Type B pancreatic cell (in vitro differentiated cells): ENCODE results near the gene SPEM3. TPM values are rescaled to one million over a fixed set of nuclear protein-coding genes. Genes with fewer than 3 reads are reported as not detected.

ENCODE experiments used
- DNase-seq: peaks from one replicate; pipeline ENCODE4 v3.0.0; 2021; ENCODE audit warnings: mixed read lengths; ENCODE audit not compliant: unreplicated experiment; ENCODE audit errors: extremely low spot score
- H3K27ac Mint-ChIP-seq: 2 replicates; pipeline ENCODE4 v1.8.0; 2021; ENCODE audit warnings: mild to moderate bottlenecking, mixed read lengths
- H3K27me3 Mint-ChIP-seq: 2 replicates; pipeline ENCODE4 v1.8.0; 2021; ENCODE audit warnings: mixed read lengths
- H3K36me3 Mint-ChIP-seq: 2 replicates; pipeline ENCODE4 v1.8.0; 2021; ENCODE audit warnings: mixed read lengths
- H3K4me1 Mint-ChIP-seq: one replicate; pipeline ENCODE4 v1.8.0; 2021; ENCODE audit warnings: mixed read lengths; ENCODE audit not compliant: unreplicated experiment
- H3K4me3 Mint-ChIP-seq: 2 replicates; pipeline ENCODE4 v1.8.0; 2021; ENCODE audit warnings: mild to moderate bottlenecking, mixed read lengths
- H3K9me3 Mint-ChIP-seq: 2 replicates; pipeline ENCODE4 v1.8.0; 2021; ENCODE audit warnings: mixed read lengths
- total RNA-seq: library from RNA; stranded (reverse); gene quantifications from 2 replicates; pipeline ENCODE4 v1.2.1, GENCODE V29; 2021; ENCODE audit warnings: low replicate concordance
- TF ChIP-seq, protein P1 (sequence below): fragments of 200-600 bp; sonication (generic); conservative IDR thresholded peaks from 2 replicates; pipeline ENCODE4 v1.5.0; 2021; ENCODE audit warnings: antibody characterized with exemption, mild to moderate bottlenecking

SPEM3 gene
- total RNA-seq, 1 donor from 2014 or later: not detected

DNA sequence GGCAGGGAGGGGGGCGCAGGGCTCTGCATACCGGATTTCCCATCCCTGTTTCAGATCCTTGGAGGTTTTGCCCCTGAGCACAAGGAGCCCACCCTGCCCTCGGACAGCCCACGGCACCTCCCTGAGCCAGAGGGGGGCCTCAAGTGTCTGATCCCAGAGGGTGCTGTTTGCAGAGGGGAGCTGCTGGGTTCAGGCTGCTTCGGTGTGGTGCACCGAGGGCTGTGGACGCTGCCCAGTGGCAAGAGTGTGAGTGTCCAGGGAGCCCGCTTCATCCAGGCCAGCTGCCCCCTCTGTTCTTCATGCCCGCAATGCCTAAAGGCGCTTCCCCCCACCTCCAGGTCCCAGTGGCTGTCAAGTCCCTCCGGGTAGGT, 45.3 kb upstream of the SPEM3 start:
- peaks cover 45% of the 10 kb centered on the region for H3K27me3 Mint-ChIP-seq
- TF ChIP-seq, protein P1, sequence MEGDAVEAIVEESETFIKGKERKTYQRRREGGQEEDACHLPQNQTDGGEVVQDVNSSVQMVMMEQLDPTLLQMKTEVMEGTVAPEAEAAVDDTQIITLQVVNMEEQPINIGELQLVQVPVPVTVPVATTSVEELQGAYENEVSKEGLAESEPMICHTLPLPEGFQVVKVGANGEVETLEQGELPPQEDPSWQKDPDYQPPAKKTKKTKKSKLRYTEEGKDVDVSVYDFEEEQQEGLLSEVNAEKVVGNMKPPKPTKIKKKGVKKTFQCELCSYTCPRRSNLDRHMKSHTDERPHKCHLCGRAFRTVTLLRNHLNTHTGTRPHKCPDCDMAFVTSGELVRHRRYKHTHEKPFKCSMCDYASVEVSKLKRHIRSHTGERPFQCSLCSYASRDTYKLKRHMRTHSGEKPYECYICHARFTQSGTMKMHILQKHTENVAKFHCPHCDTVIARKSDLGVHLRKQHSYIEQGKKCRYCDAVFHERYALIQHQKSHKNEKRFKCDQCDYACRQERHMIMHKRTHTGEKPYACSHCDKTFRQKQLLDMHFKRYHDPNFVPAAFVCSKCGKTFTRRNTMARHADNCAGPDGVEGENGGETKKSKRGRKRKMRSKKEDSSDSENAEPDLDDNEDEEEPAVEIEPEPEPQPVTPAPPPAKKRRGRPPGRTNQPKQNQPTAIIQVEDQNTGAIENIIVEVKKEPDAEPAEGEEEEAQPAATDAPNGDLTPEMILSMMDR: no peak
- H3K4me1 Mint-ChIP-seq: peaks cover 4% of the 10 kb centered on the region
- no peak for DNase-seq
- H3K4me3 Mint-ChIP-seq: no peak overlapping the region
- H3K27ac Mint-ChIP-seq: no peak overlapping the region
- H3K9me3 Mint-ChIP-seq: peaks cover 5% of the 10 kb centered on the region
- peaks cover 4% of the 10 kb centered on the region for H3K36me3 Mint-ChIP-seq

DNA sequence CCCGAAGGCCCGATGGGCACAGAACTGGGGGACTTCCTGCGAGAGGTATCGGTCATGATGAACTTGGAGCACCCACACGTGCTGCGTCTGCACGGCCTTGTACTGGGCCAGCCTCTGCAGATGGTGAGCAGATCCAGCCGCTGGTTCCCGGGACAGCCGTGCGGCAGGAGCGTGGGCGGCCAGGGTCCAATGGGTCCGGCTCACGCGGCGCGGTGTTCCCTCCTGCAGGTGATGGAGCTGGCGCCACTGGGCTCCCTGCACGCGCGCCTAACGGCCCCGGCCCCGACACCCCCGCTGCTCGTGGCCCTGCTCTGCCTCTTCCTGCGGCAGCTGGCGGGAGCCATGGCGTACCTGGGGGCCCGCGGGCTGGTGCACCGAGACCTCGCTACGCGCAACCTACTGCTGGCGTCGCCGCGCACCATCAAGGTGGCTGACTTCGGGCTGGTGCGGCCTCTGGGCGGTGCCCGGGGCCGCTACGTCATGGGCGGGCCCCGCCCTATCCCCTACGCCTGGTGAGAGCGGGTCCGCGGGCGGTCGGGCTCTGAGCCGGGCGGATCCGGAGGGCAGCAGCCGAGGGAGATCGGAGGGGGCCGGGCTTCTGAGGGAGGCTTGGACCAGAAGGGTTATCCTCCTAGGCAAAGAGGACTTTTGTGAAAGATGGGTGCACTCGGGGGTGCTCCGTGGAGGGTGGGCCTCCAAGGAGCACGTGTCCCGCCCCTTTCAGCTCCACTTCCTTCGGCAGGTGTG, 44.7 kb upstream of the SPEM3 start:
- Mint-ChIP-seq H3K27me3 (peaks cover 45% of the 10 kb centered on the region), H3K4me3 (peak overlapping the region; percentile 57), H3K4me1 (peaks cover 4% of the 10 kb centered on the region), H3K36me3 (peaks cover 4% of the 10 kb centered on the region), H3K9me3 (peaks cover 5% of the 10 kb centered on the region), H3K27ac (no peak overlapping the region)
- DNase-seq: no peak
- TF ChIP-seq, protein P1: no peak

DNA sequence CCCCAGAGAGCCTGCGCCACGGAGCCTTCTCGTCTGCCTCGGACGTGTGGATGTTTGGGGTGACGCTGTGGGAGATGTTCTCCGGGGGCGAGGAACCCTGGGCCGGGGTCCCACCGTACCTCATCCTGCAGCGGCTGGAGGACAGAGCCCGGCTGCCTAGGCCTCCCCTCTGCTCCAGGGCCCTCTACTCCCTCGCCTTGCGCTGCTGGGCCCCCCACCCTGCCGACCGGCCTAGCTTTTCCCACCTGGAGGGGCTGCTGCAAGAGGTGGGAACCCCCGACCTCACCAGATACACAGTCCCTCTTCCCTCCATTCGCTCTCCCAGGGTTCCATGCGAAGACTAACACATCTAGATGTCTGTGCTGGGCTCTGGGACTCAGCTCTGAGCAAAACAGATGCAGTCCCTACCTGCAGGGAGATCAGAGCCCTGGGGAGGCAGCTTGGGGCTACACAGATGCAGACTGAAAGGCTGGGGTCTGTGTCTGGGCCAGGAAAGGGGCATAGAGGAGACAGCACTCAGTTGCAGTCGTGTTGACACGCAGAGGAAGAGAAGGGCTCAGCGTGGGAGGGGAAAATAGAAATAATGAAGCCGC, 44.1 kb upstream of the SPEM3 start:
- no peaks in the 10 kb centered on the region for H3K9me3 Mint-ChIP-seq
- H3K4me3 Mint-ChIP-seq: peak overlapping the region; percentile 57
- DNase-seq: no peak
- peaks cover 9% of the 10 kb centered on the region for H3K36me3 Mint-ChIP-seq
- H3K4me1 Mint-ChIP-seq: peaks cover 4% of the 10 kb centered on the region
- peak overlapping the region; percentile 50 for H3K27ac Mint-ChIP-seq
- H3K27me3 Mint-ChIP-seq: peaks cover 38% of the 10 kb centered on the region
- TF ChIP-seq, protein P1: no peak

DNA sequence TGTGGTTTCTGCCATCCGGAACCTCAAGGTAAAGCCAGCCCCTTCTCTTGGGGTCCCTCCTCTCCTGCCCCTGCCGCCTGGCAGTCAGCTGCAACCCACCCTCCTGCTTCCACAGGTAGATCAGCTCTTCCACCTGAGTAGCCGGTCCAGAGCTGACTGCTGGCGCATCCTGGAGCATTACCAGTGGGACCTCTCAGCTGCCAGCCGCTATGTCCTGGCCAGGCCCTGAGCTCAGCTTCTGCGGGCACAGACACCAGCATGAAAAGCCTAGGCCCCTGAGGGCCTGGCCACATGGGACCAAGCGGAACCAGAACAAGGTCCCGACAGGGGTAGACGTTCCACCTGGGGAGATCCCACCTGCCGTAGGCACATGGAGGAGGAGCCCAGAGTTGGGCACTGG, 39.8 kb upstream of the SPEM3 start:
- Mint-ChIP-seq H3K9me3 (no peaks in the 10 kb centered on the region), H3K4me1 (no peaks in the 10 kb centered on the region), H3K4me3 (no peak overlapping the region), H3K27me3 (peaks cover 4% of the 10 kb centered on the region), H3K36me3 (peaks cover 14% of the 10 kb centered on the region), H3K27ac (no peak overlapping the region)
- TF ChIP-seq, protein P1: no peak
- DNase-seq: no peak

DNA sequence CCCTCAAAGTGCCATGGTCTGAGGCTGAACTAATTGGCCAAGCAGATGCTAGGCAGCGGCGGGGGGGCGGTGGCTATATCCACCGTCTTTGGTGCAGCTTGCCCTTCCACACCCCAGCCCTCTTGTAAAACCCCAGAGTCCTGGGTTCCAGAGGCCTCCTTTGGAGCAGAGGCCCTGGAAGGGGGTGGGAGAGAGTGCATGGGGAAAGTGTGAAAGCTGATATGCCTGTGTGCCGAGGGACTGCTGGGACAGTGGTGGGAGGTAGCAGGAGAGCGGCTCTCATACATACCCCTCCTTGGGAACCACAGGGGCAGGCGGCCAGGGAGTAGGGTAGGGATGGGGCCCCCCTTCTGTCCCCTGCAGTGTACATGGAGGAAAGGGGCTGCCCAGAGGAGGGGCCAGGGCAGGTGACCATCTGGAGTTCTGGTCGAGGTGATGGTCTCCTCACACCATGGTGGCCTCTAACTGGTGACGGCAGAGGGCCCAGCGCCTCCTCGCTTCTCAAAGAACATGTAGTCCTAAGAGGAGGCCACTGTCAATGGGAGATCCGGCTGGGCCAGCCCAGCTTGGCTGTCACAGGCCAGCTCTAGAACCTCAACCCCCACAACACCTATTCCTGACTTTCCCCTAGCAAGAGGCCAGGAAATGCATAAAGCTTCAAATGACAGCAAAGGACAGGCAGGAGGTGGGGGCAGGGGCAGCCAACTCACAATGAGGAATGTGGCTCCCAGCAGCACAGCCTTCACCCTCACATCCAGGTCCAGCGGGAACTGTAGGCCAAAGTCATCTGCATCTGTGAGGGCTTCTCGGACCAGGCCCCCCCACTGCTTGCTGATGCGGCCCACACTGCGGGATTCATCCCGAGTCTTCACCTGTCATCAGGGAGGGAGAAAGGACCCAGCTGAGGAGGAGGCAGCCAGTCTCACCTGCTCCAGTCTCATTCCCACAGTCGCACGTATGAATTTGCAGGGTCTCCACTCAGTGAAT, 38.4 kb upstream of the SPEM3 start:
- no peak for DNase-seq
- TF ChIP-seq, protein P1: no peak
- peaks cover 5% of the 10 kb centered on the region for H3K4me1 Mint-ChIP-seq
- no peaks in the 10 kb centered on the region for H3K9me3 Mint-ChIP-seq
- peaks cover 14% of the 10 kb centered on the region for H3K36me3 Mint-ChIP-seq
- no peaks in the 10 kb centered on the region for H3K27me3 Mint-ChIP-seq
- no peak overlapping the region for H3K4me3 Mint-ChIP-seq
- H3K27ac Mint-ChIP-seq: no peak overlapping the region
